GM12878 (cell line): ENCODE measurements around the gene IGFLR1. TPM values are rescaled to one million over a fixed set of nuclear protein-coding genes. Genes with fewer than 3 reads are reported as not detected.

ENCODE experiments used
- ATAC-seq: fragments of 200-7000 bp; cut with Tn5 transposase; 3 replicates; pipeline ENCODE4 v1.9.1; 2020; ENCODE audit warnings: mild to moderate bottlenecking, moderate library complexity
- BruUV-seq: library from RNA; stranded (reverse); fragments of 400-500 nt; replicated peaks from 2 replicates; lab custom pipeline; 2021; lab: Mats Ljungman, UMichigan
- CTCF ChIA-PET: fragments of 300-600 bp; sonication (Branson Sonifier 250); formaldehyde crosslinking; extraction: SDS; loops from one replicate; lab custom pipeline; 2021; ENCODE audit warnings: inconsistent platforms; lab: Yijun Ruan, JAX
- POLR2A ChIA-PET: fragments of 350-600 bp; formaldehyde crosslinking; extraction: SDS; loops from one replicate; lab custom pipeline; 2021; ENCODE audit warnings: inconsistent platforms; lab: Charles Lee
- RAD21 ChIA-PET: fragments of 300-600 bp; sonication (Branson Sonifier 250); formaldehyde crosslinking; loops from one replicate; lab custom pipeline; 2023; ENCODE audit warnings: antibody characterized with exemption; ENCODE audit not compliant: unreplicated experiment; lab: Charles Lee
- SMC1A ChIA-PET: fragments of 300-600 bp; sonication (Branson Sonifier 250); formaldehyde crosslinking; loops from one replicate; lab custom pipeline; 2023; ENCODE audit not compliant: unreplicated experiment, uncharacterized antibody; lab: Charles Lee
- DNase-seq: peaks from one replicate; pipeline ENCODE4 v3.0.0-alpha.2; 2011; ENCODE audit warnings: low read depth, low spot score
- FAIRE-seq: peaks from 3 replicates; lab custom pipeline; 2011; peaks lifted over from hg19 to GRCh38; lab: Jason Lieb, UNC
- H2AFZ ChIP-seq: 2 replicates; pipeline ENCODE4 v1.6.0; 2011; ENCODE audit warnings: low read depth, low read length, control low read depth; ENCODE audit not compliant: control insufficient read depth
- H3K27ac ChIP-seq: 2 replicates; pipeline ENCODE4 v1.5.1; 2011; ENCODE audit warnings: control low read depth; ENCODE audit not compliant: control insufficient read depth, insufficient read depth
- H3K27me3 ChIP-seq, 2 experiments: replicated peaks in 1 of 2; 2 replicates each; pipeline versions ENCODE4 v1.6.0 to v1.6.1; 2011; ENCODE audit warnings: low read length in 1 of 2; ENCODE audit not compliant: control insufficient read depth in 2 of 2, insufficient read depth in 2 of 2
- H3K36me3 ChIP-seq, 2 experiments: 2 replicates each; pipeline ENCODE4 v1.5.1; 2011; ENCODE audit warnings: low read length in 1 of 2; ENCODE audit not compliant: control insufficient read depth in 2 of 2, insufficient read depth in 2 of 2
- H3K4me1 ChIP-seq: 2 replicates; pipeline ENCODE4 v1.6.1; 2011; ENCODE audit warnings: mild to moderate bottlenecking, low read length, moderate library complexity, mixed read lengths; ENCODE audit not compliant: control insufficient read depth, insufficient read depth
- H3K4me2 ChIP-seq: 2 replicates; pipeline ENCODE4 v1.6.0; 2011; ENCODE audit warnings: control low read depth; ENCODE audit not compliant: control insufficient read depth, insufficient read depth
- H3K4me3 ChIP-seq: fragments of 200-600 bp; sonication (generic); 2 replicates; pipeline ENCODE4 v1.5.1; 2016
- H3K79me2 ChIP-seq: 2 replicates; pipeline ENCODE4 v1.6.0; 2011; ENCODE audit warnings: low read length; ENCODE audit not compliant: control insufficient read depth, insufficient read depth
- H3K9ac ChIP-seq: 2 replicates; pipeline ENCODE4 v1.8.0; 2011; ENCODE audit warnings: low read length, control low read depth, mixed read lengths; ENCODE audit not compliant: control insufficient read depth, insufficient read depth
- H3K9me3 ChIP-seq: replicated peaks from 3 replicates; pipeline ENCODE4 v1.5.1; 2011; ENCODE audit warnings: mild to moderate bottlenecking, low read length; ENCODE audit not compliant: control insufficient read depth, insufficient read depth
- H4K20me1 ChIP-seq: 2 replicates; pipeline ENCODE4 v1.6.0; 2011; ENCODE audit not compliant: control insufficient read depth, insufficient read depth
- ATF7 ChIP-seq: fragments of 450-650 bp; IDR thresholded peaks from 2 replicates; pipeline ENCODE4 v1.6.1; 2016; ENCODE audit warnings: low read depth, mild to moderate bottlenecking
- CHD4 ChIP-seq: fragments of 200-600 bp; sonication (generic); IDR thresholded peaks from 2 replicates; pipeline ENCODE4 v1.6.1; 2016; ENCODE audit warnings: mild to moderate bottlenecking
- PAX8 ChIP-seq: fragments of 450-650 bp; IDR thresholded peaks from 2 replicates; pipeline ENCODE4 v1.6.1; 2017; ENCODE audit warnings: mild to moderate bottlenecking, moderate library complexity
- PML ChIP-seq: IDR thresholded peaks from 2 replicates; pipeline ENCODE4 v1.6.1; 2012; ENCODE audit warnings: low read length, inconsistent platforms
- RCOR1 ChIP-seq: conservative IDR thresholded peaks from 2 replicates; pipeline ENCODE4 v1.6.1; 2012; ENCODE audit warnings: low read depth, low read length, improper control_type of control experiment
- RFX5 ChIP-seq: IDR thresholded peaks from 2 replicates; pipeline ENCODE4 v1.6.1; 2011; ENCODE audit warnings: low read depth, low read length, improper control_type of control experiment
- SMARCA5 ChIP-seq: fragments of 450-650 bp; IDR thresholded peaks from 2 replicates; pipeline ENCODE4 v1.6.1; 2017; ENCODE audit warnings: mild to moderate bottlenecking
- ZNF207 ChIP-seq: fragments of 450-650 bp; IDR thresholded peaks from 2 replicates; pipeline ENCODE4 v1.6.1; 2014; ENCODE audit warnings: antibody characterized with exemption, mild to moderate bottlenecking, borderline replicate concordance
- WGBS: methylation state at CpG from one replicate; pipeline ENCODE4 v1.1.6; 2016; ENCODE audit warnings: low lambda C conversion rate; ENCODE audit not compliant: insufficient replicate concordance, insufficient coverage; ENCODE audit errors: missing lambda C conversion rate; 5-methylcytosine and 5-hydroxymethylcytosine counted together
- in situ Hi-C: fragments of 300-500 bp; cut with MboI; formaldehyde crosslinking; loops from 9 replicates; pipeline ENCODE4 v1.14.3; 2018; ENCODE audit warnings: mixed read lengths
- intact Hi-C: fragments of 100-400 bp; cut with micrococcal nuclease; formaldehyde crosslinking; loops from one replicate; pipeline ENCODE4 v1.14.2; 2022; ENCODE audit not compliant: unreplicated experiment
- polyA plus RNA-seq, 11 experiments: library from polyadenylated mRNA; depleted of rRNA in 4 of 11; unstranded in 6 of 11; stranded (reverse) in 5 of 11; fragments of >200 nt; fragmentation: Nextera tagmentation in 4 of 11; fragmentation: Illumina TruSeq in 1 of 11; extraction: Ambion mirVana in 4 of 11; extraction: Trizol in 1 of 11; gene quantifications; 1 replicate in 1 of 11; 2 replicates in 10 of 11; pipeline versions ENCODE4 v1.2.1 to v1.2.3, GENCODE V29; 2011 to 2016; ENCODE audit warnings: inconsistent platforms in 2 of 11, missing spikeins in 2 of 11, low read depth in 1 of 11
- total RNA-seq, 4 experiments: library from RNA; depleted of rRNA in 3 of 4; stranded (reverse); fragments of >200 nt in 3 of 4; fragmentation: Illumina TruSeq in 1 of 4; extraction: Trizol in 1 of 4; gene quantifications; 2 replicates each; pipeline versions ENCODE4 v1.2.1 to v1.2.3, GENCODE V29; 2013 to 2021
- TF ChIP-seq, protein P1 (sequence below): fragments of 450-650 bp; IDR thresholded peaks from 2 replicates; pipeline ENCODE4 v1.6.1; 2016; ENCODE audit warnings: mild to moderate bottlenecking
- TF ChIP-seq, protein P2 (sequence below): fragments of 450-650 bp; IDR thresholded peaks from 2 replicates; pipeline ENCODE4 v1.6.1; 2017; ENCODE audit warnings: mild to moderate bottlenecking, moderate library complexity
- TF ChIP-seq, protein P3 (sequence below): IDR thresholded peaks from 2 replicates; pipeline ENCODE4 v1.6.1; 2012; ENCODE audit warnings: low read length, inconsistent platforms
- TF ChIP-seq, protein P4 (sequence below): IDR thresholded peaks from 2 replicates; pipeline ENCODE4 v1.6.1; 2011; ENCODE audit warnings: low read depth, low read length, improper control_type of control experiment, borderline replicate concordance

IGFLR1 gene
- total and polyA plus RNA-seq, 10 of the 15 experiments (the other 5 are each of a cell fraction or from before 2014, with no cell fraction given): 2.5 to 39.9 (median 24.8) TPM

DNA sequence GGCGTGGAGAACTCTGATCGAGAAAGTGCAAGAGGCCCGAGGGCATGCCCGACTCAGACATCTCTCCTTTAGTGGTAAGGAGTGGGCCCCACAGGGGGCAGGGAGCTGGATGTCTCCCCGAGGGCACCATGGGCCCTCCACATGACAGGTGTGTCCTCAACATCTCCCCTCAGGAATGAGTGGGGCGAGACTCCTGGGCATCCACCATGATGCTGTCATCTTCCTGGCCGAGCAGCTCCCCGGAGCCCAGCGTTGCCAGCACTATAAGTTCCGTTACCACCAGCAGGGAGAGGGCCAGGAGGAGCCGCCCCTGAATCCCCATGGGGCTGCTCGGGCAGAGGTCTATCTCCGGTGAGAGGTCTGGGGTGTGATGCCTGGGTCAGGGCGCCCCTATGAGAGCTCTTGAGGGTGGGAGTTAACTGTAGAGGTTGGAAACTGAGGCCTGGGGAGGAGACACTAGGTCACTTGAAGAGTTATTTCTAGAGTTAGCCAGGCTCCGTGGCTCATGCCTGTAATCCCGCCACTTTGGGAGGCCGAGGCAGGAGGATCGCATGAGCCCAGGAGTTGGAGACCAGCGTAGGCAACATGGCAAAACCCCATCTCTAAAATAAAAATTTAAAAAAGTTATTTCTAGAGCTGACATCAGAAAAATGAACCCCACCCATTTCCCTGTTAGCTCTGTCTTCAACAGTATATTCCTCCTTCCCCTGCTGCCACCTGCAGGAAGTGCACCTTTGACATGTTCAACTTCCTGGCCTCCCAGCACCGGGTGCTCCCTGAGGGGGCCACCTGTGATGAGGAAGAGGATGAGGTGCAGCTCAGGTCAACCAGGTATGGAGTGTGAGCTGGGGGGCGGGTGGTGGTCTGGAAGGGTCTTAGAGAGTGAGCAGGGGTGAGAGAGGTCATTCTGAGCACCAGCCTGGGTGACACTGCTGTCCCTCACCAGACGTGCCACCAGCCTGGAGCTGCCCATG lies 5.1 kb downstream of the IGFLR1 start:
- SMC1A ChIA-PET: interaction anchor here (1.2 to 1.8 kb wide), 2 partner anchors 19 to 41 kb away, joined by 3 to 5 read pairs; no protein-coding TSS in a partner anchor
- no peaks in the 10 kb centered on the region for H3K27me3 ChIP-seq
- peaks cover 7% of the 10 kb centered on the region for H3K79me2 ChIP-seq
- POLR2A ChIA-PET: interaction anchor here (1.2 to 1.3 kb wide), 2 partner anchors 8 to 18 kb away, joined by 3 to 4 read pairs; partner anchors contain the start of genes PSENEN and U2AF1L4
- DNase-seq: no peak
- H3K9ac ChIP-seq: no peak overlapping the region
- intact Hi-C loops (no loop called here), in situ Hi-C loops (no loop called here)
- no peak for ATAC-seq
- CTCF ChIA-PET: interaction anchor here (1.2 to 2.1 kb wide), 4 partner anchors 17 to 45 kb away, joined by 3 to 7 read pairs (median 6); no protein-coding TSS in a partner anchor
- no peak overlapping the region for H3K4me2 ChIP-seq
- no peak overlapping the region for H3K27ac ChIP-seq
- RAD21 ChIA-PET: interaction anchor here (1.2 kb wide), 1 partner anchor 44 kb away, joined by 4 read pairs; no protein-coding TSS in a partner anchor
- WGBS: 87% methylated on average over 22 of the region's 22 CpGs
- H4K20me1 ChIP-seq: no peaks in the 10 kb centered on the region
- BruUV-seq: no TSS peak
- H3K4me1 ChIP-seq: peaks cover 7% of the 10 kb centered on the region
- H3K9me3 ChIP-seq: no peaks in the 10 kb centered on the region
- FAIRE-seq: no peak
- no peak overlapping the region for H3K4me3 ChIP-seq
- no peak overlapping the region for H2AFZ ChIP-seq
- peaks cover 10 to 35% of the 10 kb centered on the region in 2 experiments; a peak in 3 of 4 replicates for H3K36me3 ChIP-seq
- TF ChIP-seq, protein P1, sequence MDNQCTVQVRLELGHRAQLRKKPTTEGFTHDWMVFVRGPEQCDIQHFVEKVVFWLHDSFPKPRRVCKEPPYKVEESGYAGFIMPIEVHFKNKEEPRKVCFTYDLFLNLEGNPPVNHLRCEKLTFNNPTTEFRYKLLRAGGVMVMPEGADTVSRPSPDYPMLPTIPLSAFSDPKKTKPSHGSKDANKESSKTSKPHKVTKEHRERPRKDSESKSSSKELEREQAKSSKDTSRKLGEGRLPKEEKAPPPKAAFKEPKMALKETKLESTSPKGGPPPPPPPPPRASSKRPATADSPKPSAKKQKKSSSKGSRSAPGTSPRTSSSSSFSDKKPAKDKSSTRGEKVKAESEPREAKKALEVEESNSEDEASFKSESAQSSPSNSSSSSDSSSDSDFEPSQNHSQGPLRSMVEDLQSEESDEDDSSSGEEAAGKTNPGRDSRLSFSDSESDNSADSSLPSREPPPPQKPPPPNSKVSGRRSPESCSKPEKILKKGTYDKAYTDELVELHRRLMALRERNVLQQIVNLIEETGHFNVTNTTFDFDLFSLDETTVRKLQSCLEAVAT: no peak
- TF ChIP-seq, protein P2, sequence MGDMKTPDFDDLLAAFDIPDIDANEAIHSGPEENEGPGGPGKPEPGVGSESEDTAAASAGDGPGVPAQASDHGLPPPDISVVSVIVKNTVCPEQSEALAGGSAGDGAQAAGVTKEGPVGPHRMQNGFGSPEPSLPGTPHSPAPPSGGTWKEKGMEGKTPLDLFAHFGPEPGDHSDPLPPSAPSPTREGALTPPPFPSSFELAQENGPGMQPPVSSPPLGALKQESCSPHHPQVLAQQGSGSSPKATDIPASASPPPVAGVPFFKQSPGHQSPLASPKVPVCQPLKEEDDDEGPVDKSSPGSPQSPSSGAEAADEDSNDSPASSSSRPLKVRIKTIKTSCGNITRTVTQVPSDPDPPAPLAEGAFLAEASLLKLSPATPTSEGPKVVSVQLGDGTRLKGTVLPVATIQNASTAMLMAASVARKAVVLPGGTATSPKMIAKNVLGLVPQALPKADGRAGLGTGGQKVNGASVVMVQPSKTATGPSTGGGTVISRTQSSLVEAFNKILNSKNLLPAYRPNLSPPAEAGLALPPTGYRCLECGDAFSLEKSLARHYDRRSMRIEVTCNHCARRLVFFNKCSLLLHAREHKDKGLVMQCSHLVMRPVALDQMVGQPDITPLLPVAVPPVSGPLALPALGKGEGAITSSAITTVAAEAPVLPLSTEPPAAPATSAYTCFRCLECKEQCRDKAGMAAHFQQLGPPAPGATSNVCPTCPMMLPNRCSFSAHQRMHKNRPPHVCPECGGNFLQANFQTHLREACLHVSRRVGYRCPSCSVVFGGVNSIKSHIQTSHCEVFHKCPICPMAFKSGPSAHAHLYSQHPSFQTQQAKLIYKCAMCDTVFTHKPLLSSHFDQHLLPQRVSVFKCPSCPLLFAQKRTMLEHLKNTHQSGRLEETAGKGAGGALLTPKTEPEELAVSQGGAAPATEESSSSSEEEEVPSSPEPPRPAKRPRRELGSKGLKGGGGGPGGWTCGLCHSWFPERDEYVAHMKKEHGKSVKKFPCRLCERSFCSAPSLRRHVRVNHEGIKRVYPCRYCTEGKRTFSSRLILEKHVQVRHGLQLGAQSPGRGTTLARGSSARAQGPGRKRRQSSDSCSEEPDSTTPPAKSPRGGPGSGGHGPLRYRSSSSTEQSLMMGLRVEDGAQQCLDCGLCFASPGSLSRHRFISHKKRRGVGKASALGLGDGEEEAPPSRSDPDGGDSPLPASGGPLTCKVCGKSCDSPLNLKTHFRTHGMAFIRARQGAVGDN: no peak
- no peak for TF ChIP-seq RFX5
- TF ChIP-seq ZNF207: no peak
- no peak for TF ChIP-seq PML
- TF ChIP-seq PAX8: no peak
- TF ChIP-seq CHD4: no peak
- TF ChIP-seq, protein P3, sequence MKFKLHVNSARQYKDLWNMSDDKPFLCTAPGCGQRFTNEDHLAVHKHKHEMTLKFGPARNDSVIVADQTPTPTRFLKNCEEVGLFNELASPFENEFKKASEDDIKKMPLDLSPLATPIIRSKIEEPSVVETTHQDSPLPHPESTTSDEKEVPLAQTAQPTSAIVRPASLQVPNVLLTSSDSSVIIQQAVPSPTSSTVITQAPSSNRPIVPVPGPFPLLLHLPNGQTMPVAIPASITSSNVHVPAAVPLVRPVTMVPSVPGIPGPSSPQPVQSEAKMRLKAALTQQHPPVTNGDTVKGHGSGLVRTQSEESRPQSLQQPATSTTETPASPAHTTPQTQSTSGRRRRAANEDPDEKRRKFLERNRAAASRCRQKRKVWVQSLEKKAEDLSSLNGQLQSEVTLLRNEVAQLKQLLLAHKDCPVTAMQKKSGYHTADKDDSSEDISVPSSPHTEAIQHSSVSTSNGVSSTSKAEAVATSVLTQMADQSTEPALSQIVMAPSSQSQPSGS: no peak
- TF ChIP-seq SMARCA5: no peak
- no peak for TF ChIP-seq ATF7
- no peak for TF ChIP-seq RCOR1
- TF ChIP-seq, protein P4, sequence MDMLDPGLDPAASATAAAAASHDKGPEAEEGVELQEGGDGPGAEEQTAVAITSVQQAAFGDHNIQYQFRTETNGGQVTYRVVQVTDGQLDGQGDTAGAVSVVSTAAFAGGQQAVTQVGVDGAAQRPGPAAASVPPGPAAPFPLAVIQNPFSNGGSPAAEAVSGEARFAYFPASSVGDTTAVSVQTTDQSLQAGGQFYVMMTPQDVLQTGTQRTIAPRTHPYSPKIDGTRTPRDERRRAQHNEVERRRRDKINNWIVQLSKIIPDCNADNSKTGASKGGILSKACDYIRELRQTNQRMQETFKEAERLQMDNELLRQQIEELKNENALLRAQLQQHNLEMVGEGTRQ: no peak
